NCI-H460 (cell line): Measurements from ENCODE around the gene COQ8B. TPM values are rescaled to one million over a fixed set of nuclear protein-coding genes. Genes with fewer than 3 reads are reported as not detected.

Experiments
- DNase-seq: peaks from one replicate; pipeline ENCODE4 v3.0.0-alpha.2; 2016; ENCODE audit warnings: low read depth; ENCODE audit errors: extremely low read depth
- total RNA-seq: library from RNA; depleted of rRNA; stranded (reverse); fragments of >200 nt; shearing (Covaris generic); gene quantifications from 2 replicates; pipeline ENCODE4 v1.2.3, GENCODE V29; 2014

COQ8B gene
- total RNA-seq, 1 experiment from 2014 or later, result 30.7 TPM

- no peak for DNase-seq
These were observed 23.4 kb downstream of the COQ8B start for GRCh38 chr19:40693150-40693788.

- DNase-seq, result no peak
These were observed 24.5 kb downstream of the COQ8B start for GRCh38 chr19:40692212-40692551.

- no peak for DNase-seq
These were observed 25.1 kb downstream of the COQ8B start for GRCh38 chr19:40691421-40692211.

- peak; percentile 85 for DNase-seq
These were observed 25.8 kb downstream of the COQ8B start for GRCh38 chr19:40690693-40691420.

- no peak for DNase-seq
These were observed 26.5 kb downstream of the COQ8B start, which contains the start of gene NUMBL for GRCh38 chr19:40690050-40690692. TSS of gene NUMBL (minus strand) at chr19:40690651. CDS start at chr19:40690483, 168 bp downstream.

- DNase-seq, result no peak
These were observed 27.2 kb downstream of the COQ8B start for GRCh38 chr19:40689339-40690049.

GRCh38 chr19:40688987-40689338 is 27.7 kb downstream of the COQ8B start:
- DNase-seq, result no peak

- no peak for DNase-seq
These were observed 28.4 kb downstream of the COQ8B start for GRCh38 chr19:40688309-40688708.

GRCh38 chr19:40687525-40688016 is 29.1 kb downstream of the COQ8B start:
- DNase-seq, result no peak

GRCh38 chr19:40686882-40687524 is 29.7 kb downstream of the COQ8B start:
- no peak for DNase-seq

GRCh38 chr19:40685563-40685962 is 31.1 kb downstream of the COQ8B start:
- no peak for DNase-seq

GRCh38 chr19:40685016-40685526 is 31.6 kb downstream of the COQ8B start:
- DNase-seq, result no peak

- DNase-seq, result no peak
These were observed 32.4 kb downstream of the COQ8B start for GRCh38 chr19:40684280-40684679.

- no peak for DNase-seq
These were observed 33.2 kb downstream of the COQ8B start for GRCh38 chr19:40683437-40683836.

GRCh38 chr19:40682431-40682964 is 34.2 kb downstream of the COQ8B start:
- DNase-seq, result no peak

- no peak for DNase-seq
These were observed 35.6 kb downstream of the COQ8B start for GRCh38 chr19:40681039-40681438.

GRCh38 chr19:40677156-40677555 is 39.5 kb downstream of the COQ8B start:
- no peak for DNase-seq

- no peak for DNase-seq
These were observed 42.4 kb downstream of the COQ8B start for GRCh38 chr19:40674291-40674690.

GRCh38 chr19:40673397-40673796 is 43.3 kb downstream of the COQ8B start:
- DNase-seq, result no peak
